GM21360 (cell line): ENCODE data around the gene RPL29.

ENCODE experiments used
- ATAC-seq: cut with Tn5 transposase; IDR thresholded peaks from one replicate; pipeline ENCODE4 v1.9.1; 2021; ENCODE audit warnings: mild to moderate bottlenecking, moderate library complexity; ENCODE audit not compliant: unreplicated experiment

RPL29 gene

GRCh38 chr3:51983578-51984268 lies 12.0 kb downstream of the RPL29 start:
- ATAC-seq = no peak

GRCh38 chr3:51982838-51983577 lies 12.7 kb downstream of the RPL29 start, which contains the start of gene ACY1:
Gene ACY1, plus strand, starts transcription at chr3:51983535. Its CDS starts 530 bp downstream, at chr3:51984065.
- ATAC-seq = peak; percentile 61

- peak; percentile 42 for ATAC-seq
Observed at GRCh38 chr3:51982352-51982837, 13.3 kb downstream of the RPL29 start.

- ATAC-seq = no peak
Observed at GRCh38 chr3:51980253-51980652, 15.4 kb downstream of the RPL29 start.

- no peak for ATAC-seq
Observed at GRCh38 chr3:51978143-51978502, 17.6 kb downstream of the RPL29 start.

GRCh38 chr3:51977446-51978142 lies 18.1 kb downstream of the RPL29 start:
- no peak for ATAC-seq

- no peak for ATAC-seq
Observed at GRCh38 chr3:51975852-51976549, 19.7 kb downstream of the RPL29 start.

- peak; percentile 42 for ATAC-seq
Observed at GRCh38 chr3:51974963-51975851, 20.5 kb downstream of the RPL29 start, which contains the start of gene ABHD14A. Gene ABHD14A, plus strand, starts transcription at chr3:51975064. Its CDS starts 72 bp downstream, at chr3:51975136.

GRCh38 chr3:51974277-51974962 lies 21.3 kb downstream of the RPL29 start:
- ATAC-seq = peak; percentile 11

- no peak for ATAC-seq
Observed at GRCh38 chr3:51971350-51971749, 24.3 kb downstream of the RPL29 start.

- ATAC-seq = no peak
Observed at GRCh38 chr3:51970606-51971300, 24.9 kb downstream of the RPL29 start.

- no peak for ATAC-seq
Observed at GRCh38 chr3:51969841-51970240, 25.9 kb downstream of the RPL29 start.

GRCh38 chr3:51968883-51969678 lies 26.6 kb downstream of the RPL29 start:
- ATAC-seq = no peak

- ATAC-seq = no peak
Observed at GRCh38 chr3:51968170-51968775, 27.4 kb downstream of the RPL29 start.

GRCh38 chr3:51967384-51968169 lies 28.1 kb downstream of the RPL29 start, which contains the start of gene PCBP4:
Gene PCBP4, minus strand, starts transcription at chr3:51967454. Its CDS starts 6,214 bp downstream, at chr3:51961240.
- no peak for ATAC-seq

GRCh38 chr3:51966922-51967383 lies 28.7 kb downstream of the RPL29 start:
- ATAC-seq = no peak
